ENCODE measurements around the gene CDC14A.

DNA sequence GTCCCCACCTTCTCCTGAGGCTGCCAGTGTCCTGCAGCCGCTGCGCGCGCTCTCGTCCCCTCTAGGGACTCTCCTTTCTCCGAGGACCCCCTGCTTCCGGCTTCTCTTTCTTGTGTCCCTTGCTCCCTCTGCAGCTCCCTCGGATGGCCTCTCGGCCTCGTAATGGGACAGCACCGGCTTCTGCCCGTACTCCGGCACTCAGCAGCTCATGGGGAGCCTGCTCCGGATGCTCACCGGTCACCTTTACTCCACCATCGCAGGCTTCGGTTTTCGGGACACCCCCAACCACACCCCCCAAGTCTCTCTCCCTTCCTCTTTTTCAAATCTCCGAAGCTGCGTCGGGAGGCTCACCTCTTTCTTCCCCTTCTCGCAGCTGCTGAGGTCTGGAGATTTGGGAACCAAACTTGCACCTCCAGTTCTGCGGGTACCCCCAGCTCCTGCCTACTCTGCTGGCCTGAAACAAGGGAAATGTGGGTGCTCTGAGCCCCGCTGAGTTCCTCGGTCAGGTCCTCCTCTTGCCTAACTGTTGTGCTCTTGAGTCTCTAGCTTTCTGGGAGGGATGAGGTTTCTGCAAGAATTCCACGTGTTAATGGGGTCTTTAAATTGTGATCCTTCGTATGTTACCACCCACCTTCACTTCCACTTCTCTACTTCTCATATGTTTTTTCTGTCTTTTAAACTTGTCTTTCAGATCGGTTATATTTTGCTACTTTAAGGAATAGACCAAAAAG lies 930 bp downstream of the CDC14A start:
- TF ChIP-seq, protein P1, sequence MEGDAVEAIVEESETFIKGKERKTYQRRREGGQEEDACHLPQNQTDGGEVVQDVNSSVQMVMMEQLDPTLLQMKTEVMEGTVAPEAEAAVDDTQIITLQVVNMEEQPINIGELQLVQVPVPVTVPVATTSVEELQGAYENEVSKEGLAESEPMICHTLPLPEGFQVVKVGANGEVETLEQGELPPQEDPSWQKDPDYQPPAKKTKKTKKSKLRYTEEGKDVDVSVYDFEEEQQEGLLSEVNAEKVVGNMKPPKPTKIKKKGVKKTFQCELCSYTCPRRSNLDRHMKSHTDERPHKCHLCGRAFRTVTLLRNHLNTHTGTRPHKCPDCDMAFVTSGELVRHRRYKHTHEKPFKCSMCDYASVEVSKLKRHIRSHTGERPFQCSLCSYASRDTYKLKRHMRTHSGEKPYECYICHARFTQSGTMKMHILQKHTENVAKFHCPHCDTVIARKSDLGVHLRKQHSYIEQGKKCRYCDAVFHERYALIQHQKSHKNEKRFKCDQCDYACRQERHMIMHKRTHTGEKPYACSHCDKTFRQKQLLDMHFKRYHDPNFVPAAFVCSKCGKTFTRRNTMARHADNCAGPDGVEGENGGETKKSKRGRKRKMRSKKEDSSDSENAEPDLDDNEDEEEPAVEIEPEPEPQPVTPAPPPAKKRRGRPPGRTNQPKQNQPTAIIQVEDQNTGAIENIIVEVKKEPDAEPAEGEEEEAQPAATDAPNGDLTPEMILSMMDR (IDR thresholded peaks at IDR 0.05): no peak
- TF ChIP-seq GABPA (IDR thresholded peaks at IDR 0.05; ENCODE audit: low read depth) (no peak), POLR2AphosphoS5 (IDR thresholded peaks at IDR 0.05; ENCODE audit: low read depth, low read length) (no peak), RAD21 (IDR thresholded peaks at IDR 0.05; ENCODE audit: low read length) (no peak), RCOR1 (IDR thresholded peaks at IDR 0.05; ENCODE audit: low read length) (no peak)

Measured in SK-N-SH (cell line).